Body of pancreas (tissue), 4 donors: Measurements from ENCODE around the gene KLRF2. TPM values are rescaled to one million over a fixed set of nuclear protein-coding genes. Genes with fewer than 3 reads are reported as not detected.

Experiments used
- ATAC-seq: fragments of 150-250 bp; one replicate; pipeline ENCODE4 v1.9.1; 2016
- DNase-seq, 4 donors: peaks; one replicate each; pipeline ENCODE4 v3.0.0-alpha.2; 2019
- H3K27ac ChIP-seq, 4 donors: fragments of 200-600 bp; sonication (generic); 1 replicate in 3 of 4; 2 replicates in 1 of 4; pipeline versions ENCODE4 v1.5.1 to v1.6.1; 2016 to 2019; ENCODE audit warnings: mild to moderate bottlenecking in 1 of 4, mixed read lengths in 1 of 4, moderate library complexity in 1 of 4
- H3K27me3 ChIP-seq, 2 donors: fragments of 200-600 bp; sonication (generic); one replicate each; pipeline ENCODE4 v1.6.0; 2016; ENCODE audit warnings: mild to moderate bottlenecking in 1 of 2
- H3K36me3 ChIP-seq, 2 donors: fragments of 200-600 bp; sonication (generic); replicated peaks in 1 of 2; 2 replicates each; pipeline ENCODE4 v1.5.1; 2016; ENCODE audit warnings: low read depth in 2 of 2; ENCODE audit not compliant: insufficient read depth in 1 of 2
- H3K4me1 ChIP-seq: fragments of 200-600 bp; sonication (generic); one replicate; pipeline ENCODE4 v1.6.0; 2016
- H3K4me3 ChIP-seq, 2 donors: fragments of 200-600 bp; sonication (generic); 1 replicate in 1 of 2; 2 replicates in 1 of 2; pipeline ENCODE4 v1.5.1; 2016 to 2019
- H3K9me3 ChIP-seq, 3 donors: fragments of 200-600 bp; sonication (generic); 1 replicate in 2 of 3; 2 replicates in 1 of 3; pipeline ENCODE4 v1.5.1; 2016
- POLR2A ChIP-seq, 3 donors: fragments of 450-650 bp; IDR thresholded peaks; one replicate each; pipeline ENCODE4 v1.6.1; 2016; ENCODE audit warnings: antibody characterized with exemption in 3 of 3, mild to moderate bottlenecking in 2 of 3
- WGBS, 2 donors: methylation state at CpG; one replicate each; pipeline ENCODE4 v1.1.5; 2017; 5-methylcytosine and 5-hydroxymethylcytosine counted together
- intact Hi-C: fragments of 100-400 bp; cut with DNase I; formaldehyde crosslinking; loops from one replicate; pipeline ENCODE4 v1.15.1; 2023
- total RNA-seq, 2 donors: library from RNA; depleted of rRNA; stranded (reverse); fragments of >200 nt; gene quantifications; one replicate each; pipeline ENCODE4 v1.1.0, GENCODE V29; 2016
- TF ChIP-seq, protein P1 (sequence below), 7 experiments: fragments of 450-650 bp in 4 of 7; fragments of 200-600 bp in 3 of 7; sonication (generic) in 3 of 7; IDR thresholded peaks; one replicate each; pipeline ENCODE4 v1.5.1; 2016 to 2019; ENCODE audit warnings: antibody characterized with exemption in 7 of 7

The KLRF2 gene
- total RNA-seq, 2 donors from 2014 or later, result not detected

DNA sequence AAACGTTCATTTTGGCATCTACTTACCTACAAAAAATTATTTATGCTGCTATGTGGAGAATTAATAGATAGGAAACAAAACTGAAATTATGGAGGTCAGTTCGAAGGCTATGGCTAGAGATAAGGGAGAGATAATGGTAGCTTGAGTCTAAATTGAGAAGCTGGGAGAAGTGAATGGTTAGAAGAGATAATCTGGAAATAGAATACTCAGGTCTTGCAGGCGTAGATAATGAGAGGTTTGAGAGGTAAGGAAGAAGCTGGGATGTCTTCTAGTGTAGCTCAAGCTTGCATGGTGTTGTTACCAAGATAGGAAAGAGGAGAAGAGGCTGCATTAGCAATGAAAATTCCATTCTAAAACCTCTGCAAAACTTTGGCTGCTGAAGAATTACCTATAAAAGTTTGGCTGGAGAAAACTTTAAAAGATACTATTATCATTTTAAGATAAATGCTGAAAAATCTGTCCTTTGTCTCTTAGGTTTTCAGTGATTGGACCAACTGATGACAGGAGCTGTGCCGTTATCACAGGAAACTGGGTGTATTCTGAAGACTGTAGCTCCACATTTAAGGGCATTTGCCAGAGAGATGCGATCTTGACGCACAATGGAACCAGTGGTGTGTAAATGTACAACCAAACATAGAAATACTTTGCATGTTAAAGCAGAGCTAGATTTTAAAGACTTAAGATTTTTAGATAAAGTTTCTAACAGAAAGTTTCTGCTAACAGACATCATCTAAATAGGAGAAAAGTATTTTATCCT lies 14.1 kb downstream of the KLRF2 start:
- H3K27me3 ChIP-seq, result no peaks in the 10 kb centered on the region
- WGBS, 2 donors, result 62% methylated on average over 6 of the region's 6 CpGs
- intact Hi-C loops, result no loop called here

GRCh38 chr12:9897535-9897934 lies 16.2 kb downstream of the KLRF2 start:
- no peaks in the 10 kb centered on the region for H3K36me3 ChIP-seq
- TF ChIP-seq, protein P1, sequence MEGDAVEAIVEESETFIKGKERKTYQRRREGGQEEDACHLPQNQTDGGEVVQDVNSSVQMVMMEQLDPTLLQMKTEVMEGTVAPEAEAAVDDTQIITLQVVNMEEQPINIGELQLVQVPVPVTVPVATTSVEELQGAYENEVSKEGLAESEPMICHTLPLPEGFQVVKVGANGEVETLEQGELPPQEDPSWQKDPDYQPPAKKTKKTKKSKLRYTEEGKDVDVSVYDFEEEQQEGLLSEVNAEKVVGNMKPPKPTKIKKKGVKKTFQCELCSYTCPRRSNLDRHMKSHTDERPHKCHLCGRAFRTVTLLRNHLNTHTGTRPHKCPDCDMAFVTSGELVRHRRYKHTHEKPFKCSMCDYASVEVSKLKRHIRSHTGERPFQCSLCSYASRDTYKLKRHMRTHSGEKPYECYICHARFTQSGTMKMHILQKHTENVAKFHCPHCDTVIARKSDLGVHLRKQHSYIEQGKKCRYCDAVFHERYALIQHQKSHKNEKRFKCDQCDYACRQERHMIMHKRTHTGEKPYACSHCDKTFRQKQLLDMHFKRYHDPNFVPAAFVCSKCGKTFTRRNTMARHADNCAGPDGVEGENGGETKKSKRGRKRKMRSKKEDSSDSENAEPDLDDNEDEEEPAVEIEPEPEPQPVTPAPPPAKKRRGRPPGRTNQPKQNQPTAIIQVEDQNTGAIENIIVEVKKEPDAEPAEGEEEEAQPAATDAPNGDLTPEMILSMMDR (IDR thresholded peaks at IDR 0.05), result no peak
- no peak for TF ChIP-seq POLR2A (IDR thresholded peaks at IDR 0.05)
- H3K9me3 ChIP-seq, result peaks cover 0 to 7% (median 0%) of the 10 kb centered on the region in 3 donors
- ATAC-seq, result no peak
- DNase-seq, result no peak
- H3K27ac ChIP-seq, result no peak overlapping the region
- intact Hi-C loops, result no loop called here
- no peak overlapping the region for H3K4me3 ChIP-seq
- no peaks in the 10 kb centered on the region for H3K27me3 ChIP-seq
- no peaks in the 10 kb centered on the region for H3K4me1 ChIP-seq
- 63 to 64% methylated on average over 6 of the region's 6 CpGs for WGBS, 2 donors

More for the DNA sequence above, 14.1 kb downstream of the KLRF2 start:
- H3K9me3 ChIP-seq, result no peaks in the 10 kb centered on the region
- TF ChIP-seq POLR2A (IDR thresholded peaks at IDR 0.05), result no peak
- TF ChIP-seq, protein P1 (IDR thresholded peaks at IDR 0.05), result no peak
- DNase-seq (no peak), ATAC-seq (no peak)
- H3K27ac ChIP-seq, result no peak overlapping the region
- H3K4me1 ChIP-seq, result no peaks in the 10 kb centered on the region
- H3K36me3 ChIP-seq, result no peaks in the 10 kb centered on the region
- no peak overlapping the region for H3K4me3 ChIP-seq

DNA sequence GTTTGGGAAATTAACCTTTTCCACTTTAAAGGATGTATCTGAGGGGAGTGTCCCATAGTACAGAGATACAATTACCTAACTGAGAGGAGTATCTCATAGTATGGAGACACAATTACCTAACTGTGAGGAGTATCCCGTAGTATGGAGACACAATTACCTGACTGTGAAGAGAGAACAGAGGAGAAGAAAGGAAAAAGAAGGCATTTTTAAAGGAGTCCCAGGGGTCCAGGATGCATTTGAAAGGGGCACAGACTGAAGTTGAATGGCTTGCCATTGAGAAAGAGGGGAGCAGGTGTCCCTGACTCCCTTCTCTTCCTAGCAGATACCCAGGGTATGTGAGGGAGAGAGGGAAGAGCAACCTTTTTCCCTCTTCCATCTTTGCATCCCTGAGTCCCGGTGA lies 17.9 kb downstream of the KLRF2 start:
- 82 to 94% methylated on average over 2 of the region's 2 CpGs for WGBS, 2 donors
- Histone ChIP-seq H3K36me3 (no peaks in the 10 kb centered on the region), H3K27ac (no peak overlapping the region), H3K4me3 (no peak overlapping the region), H3K4me1 (no peaks in the 10 kb centered on the region), H3K27me3 (no peaks in the 10 kb centered on the region), H3K9me3 (peaks cover 0 to 10% (median 0%) of the 10 kb centered on the region in 3 donors)
- DNase-seq (no peak), ATAC-seq (no peak)
- intact Hi-C loops, result no loop called here
- no peak for TF ChIP-seq POLR2A (IDR thresholded peaks at IDR 0.05)
- TF ChIP-seq, protein P1 (IDR thresholded peaks at IDR 0.05), result no peak

GRCh38 chr12:9900930-9901329 lies 19.6 kb downstream of the KLRF2 start:
- no peak overlapping the region for H3K4me3 ChIP-seq
- DNase-seq (no peak), ATAC-seq (no peak)
- no peaks in the 10 kb centered on the region for H3K27me3 ChIP-seq
- H3K4me1 ChIP-seq, result no peaks in the 10 kb centered on the region
- TF ChIP-seq POLR2A (IDR thresholded peaks at IDR 0.05), result no peak
- TF ChIP-seq, protein P1 (IDR thresholded peaks at IDR 0.05), result no peak
- peaks cover 0 to 10% (median 0%) of the 10 kb centered on the region in 3 donors for H3K9me3 ChIP-seq
- no peak overlapping the region for H3K27ac ChIP-seq
- 33 to 51% methylated on average over 2 of the region's 2 CpGs for WGBS, 2 donors
- no peaks in the 10 kb centered on the region for H3K36me3 ChIP-seq
- intact Hi-C loops, result no loop called here
